Measurements from ENCODE around the gene FGG.

Gene FGG

GRCh38 chr4:154612472-154613414, at the start of gene FGG:
Gene FGG, minus strand, starts transcription at chr4:154612656. Its CDS starts 47 bp downstream, at chr4:154612609.
- in situ Hi-C loops (cut with HindIII; ENCODE audit: low sequenced_read_pairs) = loop anchor here (10.0 kb wide), 1 partner anchor 58 kb away; the partner anchor contains the start of gene PLRG1

GRCh38 chr4:154660052-154660451, 47.6 kb upstream of the FGG start:
- in situ Hi-C loops (cut with HindIII; ENCODE audit: low sequenced_read_pairs) = no loop called here

DNA sequence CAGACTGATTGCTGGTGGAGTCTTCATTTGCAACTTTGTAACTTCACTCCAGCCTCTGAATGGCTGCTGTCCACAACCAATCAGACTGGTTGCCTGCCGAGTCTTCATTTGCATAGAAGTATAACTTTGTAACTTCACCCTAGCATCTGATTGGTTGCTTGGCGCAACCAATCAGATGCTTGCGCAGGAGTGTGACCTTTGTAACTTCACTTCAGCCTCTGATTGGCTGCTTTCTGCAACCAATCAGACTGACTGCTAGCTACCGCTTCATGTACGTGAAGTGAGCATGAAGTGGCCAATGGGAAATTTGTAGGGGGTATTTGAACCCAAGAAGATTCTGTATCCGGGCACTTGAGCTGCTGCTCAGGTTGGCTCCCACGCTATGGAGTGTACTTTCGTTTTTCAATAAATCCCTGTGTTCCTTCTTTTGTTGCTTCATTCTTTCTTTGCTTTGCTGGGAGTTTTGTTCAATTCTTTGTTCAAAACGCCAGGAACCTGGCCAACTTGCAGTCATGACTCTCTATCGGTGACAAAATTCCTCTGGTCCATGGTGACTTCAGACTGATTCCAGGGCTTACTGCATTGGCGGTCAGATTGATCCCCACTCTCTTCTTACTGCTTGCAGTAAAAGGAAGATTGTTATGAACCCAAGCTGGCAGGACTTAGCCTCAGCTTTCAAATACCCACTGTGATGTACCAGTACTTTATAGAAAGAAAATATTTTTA, 46.4 kb upstream of the FGG start:
- in situ Hi-C loops (cut with HindIII; ENCODE audit: low sequenced_read_pairs) = no loop called here

- in situ Hi-C loops (cut with HindIII; ENCODE audit: low sequenced_read_pairs) = no loop called here
Observed at GRCh38 chr4:154643493-154643892, 31.0 kb upstream of the FGG start.

DNA sequence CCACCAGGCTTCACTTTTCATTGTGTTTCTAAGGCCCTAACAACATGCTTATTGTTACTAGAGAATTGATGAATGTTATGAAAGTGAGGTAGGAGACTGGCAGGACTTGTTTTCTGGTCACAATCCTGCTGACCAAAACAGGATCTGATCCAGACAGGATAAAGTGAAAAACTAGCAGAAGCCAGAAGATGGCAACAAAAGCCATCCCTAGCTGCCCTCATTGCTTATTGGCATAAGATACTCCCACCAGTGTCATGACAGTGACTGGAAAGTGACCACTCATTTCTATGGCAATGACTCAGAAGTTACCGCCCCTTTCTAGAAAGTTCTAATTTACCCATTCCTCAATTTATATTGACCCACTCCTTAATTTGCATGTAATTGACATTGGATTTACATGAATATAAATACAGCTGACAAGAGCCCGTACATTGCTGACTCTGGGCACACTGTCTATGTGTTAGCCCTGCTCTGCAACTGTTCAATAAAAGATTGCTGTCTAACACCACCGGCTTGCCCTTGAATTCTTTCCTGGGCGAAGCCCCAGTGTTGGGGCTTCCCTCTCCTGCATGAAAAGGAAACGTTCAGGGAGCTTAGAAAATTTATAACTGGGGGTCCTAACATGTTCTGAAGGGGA, 30.0 kb upstream of the FGG start:
- in situ Hi-C loops (cut with HindIII; ENCODE audit: low sequenced_read_pairs) = no loop called here

- in situ Hi-C loops (cut with HindIII; ENCODE audit: low sequenced_read_pairs) = no loop called here
Observed at GRCh38 chr4:154640999-154641398, 28.5 kb upstream of the FGG start.

DNA sequence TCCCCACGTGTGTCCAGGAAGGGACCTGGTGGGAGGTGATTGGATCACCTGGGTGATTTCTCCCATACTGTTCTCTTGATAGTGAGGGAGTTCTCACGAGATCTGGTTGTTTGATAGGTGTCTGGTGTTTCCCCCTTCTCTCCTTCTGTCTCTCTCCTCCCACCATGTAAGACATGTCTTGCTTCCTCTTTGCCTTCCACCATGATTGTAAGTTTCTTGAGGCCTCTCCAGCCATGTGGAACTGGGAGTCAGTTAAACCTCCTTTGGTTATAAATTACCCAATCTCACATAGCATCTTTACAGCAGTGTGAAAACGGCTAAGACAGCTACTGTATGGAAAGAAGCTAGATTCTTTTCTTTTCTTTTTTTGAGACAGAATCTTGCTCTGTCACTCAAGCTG, 21.6 kb upstream of the FGG start:
- in situ Hi-C loops (cut with HindIII; ENCODE audit: low sequenced_read_pairs) = no loop called here

DNA sequence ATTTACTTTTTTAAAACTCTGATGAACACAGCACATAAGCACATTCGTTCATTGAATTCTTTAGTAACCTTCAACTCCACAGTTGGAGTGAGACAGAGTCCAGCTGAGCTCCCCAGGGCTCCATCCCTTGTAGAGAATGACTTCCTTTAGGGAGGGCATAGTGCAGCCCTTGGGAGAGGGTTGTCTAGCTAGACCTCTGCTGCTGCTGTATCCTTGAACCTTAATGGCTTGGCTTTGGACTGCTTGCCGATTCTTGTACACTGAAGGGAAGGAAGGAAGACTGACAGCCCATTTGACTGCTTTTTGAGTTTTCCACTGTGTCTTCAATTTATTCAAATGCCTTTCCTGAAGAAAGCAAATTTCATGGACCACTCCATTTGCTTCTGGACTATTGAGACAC, 19.4 kb upstream of the FGG start:
- in situ Hi-C loops (cut with HindIII; ENCODE audit: low sequenced_read_pairs) = no loop called here

DNA sequence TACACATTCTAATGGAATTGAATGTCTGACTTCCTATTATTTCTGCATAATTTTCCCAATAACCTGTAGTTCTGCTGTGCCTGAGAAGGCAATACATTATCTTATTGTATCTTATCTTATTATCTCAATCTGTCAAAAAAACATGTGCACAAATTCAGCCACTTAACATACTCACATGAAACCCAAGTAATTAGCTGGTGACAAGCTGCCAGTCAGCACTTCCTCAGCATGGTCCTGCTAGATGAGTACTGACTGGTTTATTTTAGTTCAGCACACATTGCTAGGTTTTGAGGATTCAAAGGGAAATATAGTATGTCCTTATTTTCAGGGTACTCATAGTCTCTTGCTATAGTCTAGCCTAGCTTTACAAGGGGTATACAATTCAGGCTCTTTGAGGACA, 17.9 kb upstream of the FGG start:
- in situ Hi-C loops (cut with HindIII; ENCODE audit: low sequenced_read_pairs) = no loop called here

DNA sequence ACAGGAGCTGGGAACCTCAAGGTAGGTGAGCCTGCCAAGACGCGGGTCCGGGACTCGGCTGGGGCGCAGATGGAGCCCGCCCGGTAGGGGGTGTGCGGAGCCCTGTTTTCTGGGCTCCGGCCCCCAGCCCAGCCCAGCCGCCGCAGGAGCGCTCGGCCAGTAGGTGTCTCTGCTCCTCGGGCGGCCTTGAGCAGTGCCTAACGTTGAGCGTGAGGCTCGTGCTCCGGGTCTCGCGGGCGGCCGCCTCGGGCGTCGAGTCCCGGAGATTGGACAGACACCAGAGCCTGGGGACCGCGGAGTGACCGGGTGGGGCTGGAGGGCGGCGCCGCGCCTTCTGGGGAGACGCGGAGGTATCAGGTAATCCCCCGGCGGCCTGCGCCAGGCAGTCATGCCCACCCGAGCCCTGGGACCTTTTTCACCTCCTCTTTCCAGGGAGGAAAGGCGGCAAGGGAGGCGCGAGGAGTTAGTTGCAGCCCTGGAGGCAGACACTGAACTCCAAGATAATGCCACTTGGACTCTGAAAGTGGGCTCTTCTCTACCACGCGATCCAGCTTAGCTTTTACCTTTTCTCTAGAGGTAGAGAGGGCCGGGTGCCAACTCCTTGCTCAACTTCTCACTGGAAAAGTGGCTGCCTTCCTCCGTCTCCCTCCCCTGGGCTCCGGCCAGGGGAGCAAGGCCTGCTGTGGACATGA, 14.5 kb upstream of the FGG start:
- in situ Hi-C loops (cut with HindIII; ENCODE audit: low sequenced_read_pairs) = no loop called here

GRCh38 chr4:154625971-154626370, 13.5 kb upstream of the FGG start:
- in situ Hi-C loops (cut with HindIII; ENCODE audit: low sequenced_read_pairs) = no loop called here

GRCh38 chr4:154623995-154624394, 11.5 kb upstream of the FGG start:
- in situ Hi-C loops (cut with HindIII; ENCODE audit: low sequenced_read_pairs) = no loop called here

DNA sequence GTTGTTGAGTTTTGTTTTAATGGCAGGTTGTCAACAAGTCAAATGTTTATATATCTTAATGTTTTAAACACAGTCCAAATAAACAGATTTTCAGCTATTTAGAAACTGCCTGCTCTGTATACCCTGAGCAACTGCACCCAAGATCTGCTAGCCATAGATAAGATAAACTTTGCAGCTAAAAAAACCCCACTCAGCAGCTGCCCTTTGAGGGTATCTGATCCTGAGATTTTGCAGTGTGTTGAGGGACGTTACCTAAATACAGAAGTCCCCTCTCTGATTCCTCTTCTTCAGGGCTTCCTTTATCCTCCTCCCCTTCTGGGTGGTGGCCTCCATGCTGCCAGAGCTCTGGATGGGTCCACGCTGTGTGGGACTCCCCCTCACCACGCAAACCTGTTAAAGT, 11.0 kb upstream of the FGG start:
- in situ Hi-C loops (cut with HindIII; ENCODE audit: low sequenced_read_pairs) = no loop called here

- in situ Hi-C loops (cut with HindIII; ENCODE audit: low sequenced_read_pairs) = no loop called here
Observed at GRCh38 chr4:154622598-154622997, 10.1 kb upstream of the FGG start.

DNA sequence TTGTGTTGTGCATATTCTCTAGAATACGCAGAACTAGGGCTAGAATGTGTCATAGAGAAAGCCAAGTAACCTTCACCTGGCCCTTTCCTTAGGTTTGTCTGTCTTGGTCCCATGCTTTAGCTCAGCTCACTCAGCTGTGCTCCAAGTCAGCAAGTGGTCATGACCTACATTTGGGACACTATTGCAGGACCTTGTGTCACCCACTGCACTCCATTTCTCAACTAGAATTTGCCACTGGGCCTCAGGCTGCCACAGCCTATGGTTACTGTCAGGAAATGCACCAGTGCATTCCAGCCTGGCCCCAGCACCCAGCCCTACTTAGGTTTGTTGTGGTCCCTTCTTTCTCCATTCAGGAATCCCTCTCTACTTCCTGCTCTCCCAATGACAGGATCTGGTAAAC, 7.7 kb upstream of the FGG start:
- in situ Hi-C loops (cut with HindIII; ENCODE audit: low sequenced_read_pairs) = no loop called here

- in situ Hi-C loops (cut with HindIII; ENCODE audit: low sequenced_read_pairs) = loop anchor here (10.0 kb wide), 1 partner anchor 64 kb away; the partner anchor contains the start of gene PLRG1
Observed at GRCh38 chr4:154618708-154619315, 6.4 kb upstream of the FGG start.

DNA sequence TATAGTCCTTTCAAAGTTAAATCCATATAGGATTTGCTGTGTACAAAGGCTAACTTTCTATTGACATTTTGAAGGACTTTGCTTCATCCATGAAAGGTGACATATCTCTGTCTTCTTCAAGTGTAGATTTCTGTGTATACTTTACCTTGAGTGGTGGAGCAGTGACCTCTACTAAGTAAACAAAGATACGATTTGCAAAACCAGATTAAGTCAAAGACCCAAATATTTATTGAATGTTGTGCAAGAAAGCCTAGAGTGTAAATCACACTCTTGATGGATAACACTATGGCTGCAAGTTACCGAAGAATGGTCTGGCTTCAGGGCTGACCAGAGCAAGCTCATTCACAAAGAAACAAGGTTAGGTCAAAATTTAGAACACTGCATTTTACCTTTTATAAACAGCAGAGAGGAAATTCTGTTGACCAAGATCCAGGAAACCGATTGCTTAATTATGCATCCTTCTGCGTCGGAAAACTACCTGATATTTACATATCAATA, 5.4 kb upstream of the FGG start:
- in situ Hi-C loops (cut with HindIII; ENCODE audit: low sequenced_read_pairs) = loop anchor here (10.0 kb wide), 1 partner anchor 63 kb away; the partner anchor contains the start of gene PLRG1

- in situ Hi-C loops (cut with HindIII; ENCODE audit: low sequenced_read_pairs) = loop anchor here (10.0 kb wide), 1 partner anchor 62 kb away; the partner anchor contains the start of gene PLRG1
Observed at GRCh38 chr4:154616731-154617130, 4.3 kb upstream of the FGG start.

- in situ Hi-C loops (cut with HindIII; ENCODE audit: low sequenced_read_pairs) = loop anchor here (10.0 kb wide), 1 partner anchor 61 kb away; the partner anchor contains the start of gene PLRG1
Observed at GRCh38 chr4:154616287-154616686, 3.8 kb upstream of the FGG start.

DNA sequence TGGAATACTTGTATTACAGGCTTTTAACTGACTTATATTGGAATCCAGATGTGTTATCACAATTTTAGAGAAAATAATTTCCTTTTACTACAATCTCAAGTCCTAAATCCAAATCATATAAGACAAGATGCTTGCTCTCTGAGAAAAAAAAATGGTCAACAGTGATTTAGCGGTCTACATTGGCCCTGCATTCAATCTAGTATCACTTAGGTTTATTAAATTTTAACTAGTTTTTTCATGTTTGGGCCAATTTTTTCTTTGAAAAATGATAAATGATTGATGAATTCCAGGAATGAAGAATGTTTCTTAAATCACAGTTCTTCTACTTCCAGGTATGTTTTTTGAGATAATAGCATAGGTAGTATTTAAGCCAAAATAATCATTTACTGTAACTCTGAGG, 2.8 kb upstream of the FGG start:
- in situ Hi-C loops (cut with HindIII; ENCODE audit: low sequenced_read_pairs) = loop anchor here (10.0 kb wide), 1 partner anchor 60 kb away; the partner anchor contains the start of gene PLRG1
